WTC11 (cell line): ENCODE measurements around the gene MEGF6. TPM values are rescaled to one million over a fixed set of nuclear protein-coding genes. Genes with fewer than 3 reads are reported as not detected.

Source experiments
- ATAC-seq: fragments of 200-7000 bp; cut with Tn5 transposase; 2 replicates; pipeline ENCODE4 v1.10.0; 2021; ENCODE audit warnings: mild to moderate bottlenecking, moderate library complexity
- CTCF ChIA-PET: fragments of 300-600 bp; sonication (Branson Sonifier 250); formaldehyde crosslinking; loops from one replicate; lab custom pipeline; 2021; ENCODE audit warnings: antibody characterized with exemption; lab: Charles Lee
- POLR2A ChIA-PET: fragments of 350-600 bp; sonication (Branson Sonifier 250); formaldehyde crosslinking; loops from one replicate; lab custom pipeline; 2021; ENCODE audit warnings: antibody characterized with exemption; lab: Charles Lee
- DNase-seq: peaks from one replicate; pipeline ENCODE4 v3.0.0; 2021; ENCODE audit warnings: low spot score
- H3K27ac Mint-ChIP-seq: 2 replicates; pipeline ENCODE4 v1.8.0; 2021; ENCODE audit warnings: mixed read lengths
- H3K27me3 Mint-ChIP-seq: 2 replicates; pipeline ENCODE4 v1.8.0; 2021; ENCODE audit warnings: low read depth, mild to moderate bottlenecking, moderate library complexity, mixed read lengths
- H3K36me3 Mint-ChIP-seq: 2 replicates; pipeline ENCODE4 v1.8.0; 2021; ENCODE audit warnings: mixed read lengths
- H3K4me1 Mint-ChIP-seq: 2 replicates; pipeline ENCODE4 v1.8.0; 2022; ENCODE audit warnings: mixed read lengths
- H3K4me3 Mint-ChIP-seq: 2 replicates; pipeline ENCODE4 v1.8.0; 2021; ENCODE audit warnings: mild to moderate bottlenecking, moderate library complexity, mixed read lengths
- H3K9me3 Mint-ChIP-seq: 2 replicates; pipeline ENCODE4 v1.8.0; 2021; ENCODE audit warnings: mixed read lengths
- ATF1 ChIP-seq: sonication (generic); formaldehyde crosslinking; IDR thresholded peaks from 2 replicates; pipeline ENCODE4 v1.8.1; 2023; ENCODE audit warnings: mild to moderate bottlenecking, moderate library complexity, missing genetic modification reagents
- CBFB ChIP-seq: sonication (generic); formaldehyde crosslinking; IDR thresholded peaks from 2 replicates; pipeline ENCODE4 v1.8.1; 2022; ENCODE audit warnings: mild to moderate bottlenecking, low read depth, missing genetic modification reagents
- ELF4 ChIP-seq: sonication (generic); formaldehyde crosslinking; IDR thresholded peaks from 2 replicates; pipeline ENCODE4 v1.8.1; 2022; ENCODE audit warnings: low read depth, mild to moderate bottlenecking, moderate library complexity, missing genetic modification reagents
- ESRRA ChIP-seq: sonication (generic); formaldehyde crosslinking; IDR thresholded peaks from 2 replicates; pipeline ENCODE4 v1.8.1; 2022; ENCODE audit warnings: mild to moderate bottlenecking, missing genetic modification reagents, borderline replicate concordance
- ETV6 ChIP-seq: sonication (generic); formaldehyde crosslinking; IDR thresholded peaks from 2 replicates; pipeline ENCODE4 v1.8.1; 2022; ENCODE audit warnings: mild to moderate bottlenecking, missing genetic modification reagents
- HMGA2 ChIP-seq: fragments of 250-450 bp; sonication (Bioruptor Pico); IDR thresholded peaks from 2 replicates; pipeline ENCODE4 v1.4.0; 2021; ENCODE audit warnings: mild to moderate bottlenecking, moderate library complexity
- MXD4 ChIP-seq: fragments of 250-450 bp; sonication (Bioruptor Pico); IDR thresholded peaks from 2 replicates; pipeline ENCODE4 v1.8.0; 2021; ENCODE audit warnings: mild to moderate bottlenecking, moderate library complexity, borderline replicate concordance
- NFATC4 ChIP-seq: fragments of 250-450 bp; sonication (Bioruptor Pico); IDR thresholded peaks from 2 replicates; pipeline ENCODE4 v1.9.0; 2021; ENCODE audit warnings: mild to moderate bottlenecking
- NFYB ChIP-seq: sonication (generic); formaldehyde crosslinking; conservative IDR thresholded peaks from 2 replicates; pipeline ENCODE4 v1.8.0; 2022; ENCODE audit warnings: low read depth, missing genetic modification reagents
- NR2C2 ChIP-seq: sonication (generic); formaldehyde crosslinking; IDR thresholded peaks from 2 replicates; pipeline ENCODE4 v1.8.0; 2022; ENCODE audit warnings: mild to moderate bottlenecking, missing genetic modification reagents
- SP1 ChIP-seq: sonication (generic); formaldehyde crosslinking; conservative IDR thresholded peaks from 2 replicates; pipeline ENCODE4 v1.8.1; 2022; ENCODE audit warnings: missing genetic modification reagents
- TP53 ChIP-seq: sonication (generic); formaldehyde crosslinking; IDR thresholded peaks from 2 replicates; pipeline ENCODE4 v1.8.1; 2023; ENCODE audit warnings: mild to moderate bottlenecking, missing genetic modification reagents
- ZNF232 ChIP-seq: sonication (generic); formaldehyde crosslinking; IDR thresholded peaks from 2 replicates; pipeline ENCODE4 v1.8.0; 2022; ENCODE audit warnings: mild to moderate bottlenecking, missing genetic modification reagents
- ZNF423 ChIP-seq: fragments of 250-450 bp; sonication (Bioruptor Pico); IDR thresholded peaks from 2 replicates; pipeline ENCODE4 v2.1.2; 2022; ENCODE audit warnings: mild to moderate bottlenecking, moderate library complexity
- total RNA-seq: library from RNA; stranded (reverse); gene quantifications from 3 replicates; pipeline ENCODE4 v1.2.3, GENCODE V29; 2021
- TF ChIP-seq, protein P1 (sequence below): sonication (generic); formaldehyde crosslinking; IDR thresholded peaks from 2 replicates; pipeline ENCODE4 v1.8.1; 2023; ENCODE audit warnings: mild to moderate bottlenecking, missing genetic modification reagents, borderline replicate concordance
- TF ChIP-seq, protein P2 (sequence below): sonication (generic); formaldehyde crosslinking; conservative IDR thresholded peaks from 2 replicates; pipeline ENCODE4 v1.8.1; 2022; ENCODE audit warnings: mild to moderate bottlenecking, missing genetic modification reagents
- TF ChIP-seq, protein P3 (sequence below): sonication (generic); formaldehyde crosslinking; IDR thresholded peaks from 2 replicates; pipeline ENCODE4 v1.8.1; 2022; ENCODE audit warnings: low read depth, missing genetic modification reagents, borderline replicate concordance
- TF ChIP-seq, protein P4 (sequence below): sonication (generic); formaldehyde crosslinking; conservative IDR thresholded peaks from 2 replicates; pipeline ENCODE4 v1.8.1; 2023; ENCODE audit warnings: mild to moderate bottlenecking, low read depth, missing genetic modification reagents, moderate library complexity

The MEGF6 gene
- total RNA-seq, 1 experiment from 2014 or later, result 24.9 TPM

DNA sequence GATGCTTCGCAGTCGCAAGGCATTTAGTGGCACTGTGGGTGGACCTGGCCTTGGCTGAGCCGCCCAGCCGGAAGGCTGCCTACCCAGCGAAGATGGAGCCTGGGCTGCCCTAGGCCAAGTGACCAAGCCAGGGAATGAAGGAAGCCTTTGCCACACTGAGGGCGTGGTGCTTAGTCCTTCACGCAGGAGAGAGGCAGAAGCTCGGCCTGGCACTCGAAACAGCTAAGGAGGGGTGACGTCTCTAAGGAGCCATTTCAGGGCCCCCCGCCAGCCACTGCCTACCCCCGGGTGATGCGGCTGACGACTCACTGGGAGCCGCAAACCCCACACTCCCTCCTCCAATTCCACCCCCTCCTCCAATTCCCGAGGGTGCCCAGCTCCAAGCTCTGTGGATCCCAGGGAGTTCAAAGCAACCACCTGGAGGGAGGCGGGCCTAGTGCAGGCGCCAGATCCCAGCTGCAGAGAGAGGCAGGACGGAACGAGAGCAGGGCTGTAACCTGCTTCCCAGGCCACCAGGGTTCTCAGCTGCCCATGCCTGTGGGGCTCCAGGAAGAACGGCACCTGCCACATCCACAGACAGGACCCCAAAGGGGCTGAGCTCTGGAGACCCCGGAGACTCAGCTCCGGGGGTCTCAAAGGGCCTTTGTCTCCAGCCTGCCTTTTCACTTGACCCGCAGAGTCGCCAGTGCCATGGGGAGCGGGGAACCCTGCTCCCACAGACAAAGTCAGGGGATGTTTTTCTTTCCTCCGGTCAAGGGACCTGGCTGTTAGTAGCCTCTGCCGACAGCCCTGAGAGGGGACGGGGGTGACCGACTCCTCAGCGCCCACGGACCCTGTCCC is 81.0 kb downstream of the MEGF6 start:
- ChIA-PET CTCF (interaction anchor here (1.0 to 5.2 kb wide), 8 partner anchors 11 to 106 kb away, joined by 3 to 42 read pairs (median 23); no protein-coding TSS in a partner anchor), POLR2A (no interaction called here)
- peak; percentile 21 for ATAC-seq
- Mint-ChIP-seq H3K4me1 (peaks cover 10% of the 10 kb centered on the region), H3K4me3 (peak overlapping the region; percentile 62), H3K36me3 (no peaks in the 10 kb centered on the region), H3K9me3 (no peaks in the 10 kb centered on the region), H3K27me3 (peaks cover 24% of the 10 kb centered on the region)
- TF ChIP-seq ZNF423, result peak; percentile 43; the same call in 1 of the 2 replicates
- no peak for TF ChIP-seq NR2C2 (CRISPR knock-in tag)
- TF ChIP-seq, protein P1, sequence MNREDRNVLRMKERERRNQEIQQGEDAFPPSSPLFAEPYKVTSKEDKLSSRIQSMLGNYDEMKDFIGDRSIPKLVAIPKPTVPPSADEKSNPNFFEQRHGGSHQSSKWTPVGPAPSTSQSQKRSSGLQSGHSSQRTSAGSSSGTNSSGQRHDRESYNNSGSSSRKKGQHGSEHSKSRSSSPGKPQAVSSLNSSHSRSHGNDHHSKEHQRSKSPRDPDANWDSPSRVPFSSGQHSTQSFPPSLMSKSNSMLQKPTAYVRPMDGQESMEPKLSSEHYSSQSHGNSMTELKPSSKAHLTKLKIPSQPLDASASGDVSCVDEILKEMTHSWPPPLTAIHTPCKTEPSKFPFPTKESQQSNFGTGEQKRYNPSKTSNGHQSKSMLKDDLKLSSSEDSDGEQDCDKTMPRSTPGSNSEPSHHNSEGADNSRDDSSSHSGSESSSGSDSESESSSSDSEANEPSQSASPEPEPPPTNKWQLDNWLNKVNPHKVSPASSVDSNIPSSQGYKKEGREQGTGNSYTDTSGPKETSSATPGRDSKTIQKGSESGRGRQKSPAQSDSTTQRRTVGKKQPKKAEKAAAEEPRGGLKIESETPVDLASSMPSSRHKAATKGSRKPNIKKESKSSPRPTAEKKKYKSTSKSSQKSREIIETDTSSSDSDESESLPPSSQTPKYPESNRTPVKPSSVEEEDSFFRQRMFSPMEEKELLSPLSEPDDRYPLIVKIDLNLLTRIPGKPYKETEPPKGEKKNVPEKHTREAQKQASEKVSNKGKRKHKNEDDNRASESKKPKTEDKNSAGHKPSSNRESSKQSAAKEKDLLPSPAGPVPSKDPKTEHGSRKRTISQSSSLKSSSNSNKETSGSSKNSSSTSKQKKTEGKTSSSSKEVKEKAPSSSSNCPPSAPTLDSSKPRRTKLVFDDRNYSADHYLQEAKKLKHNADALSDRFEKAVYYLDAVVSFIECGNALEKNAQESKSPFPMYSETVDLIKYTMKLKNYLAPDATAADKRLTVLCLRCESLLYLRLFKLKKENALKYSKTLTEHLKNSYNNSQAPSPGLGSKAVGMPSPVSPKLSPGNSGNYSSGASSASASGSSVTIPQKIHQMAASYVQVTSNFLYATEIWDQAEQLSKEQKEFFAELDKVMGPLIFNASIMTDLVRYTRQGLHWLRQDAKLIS (CRISPR knock-in tag), result no peak
- TF ChIP-seq ESRRA (CRISPR knock-in tag), result no peak
- TF ChIP-seq ATF1 (CRISPR knock-in tag), result no peak
- TF ChIP-seq, protein P2, sequence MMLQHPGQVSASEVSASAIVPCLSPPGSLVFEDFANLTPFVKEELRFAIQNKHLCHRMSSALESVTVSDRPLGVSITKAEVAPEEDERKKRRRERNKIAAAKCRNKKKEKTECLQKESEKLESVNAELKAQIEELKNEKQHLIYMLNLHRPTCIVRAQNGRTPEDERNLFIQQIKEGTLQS (CRISPR knock-in tag), result no peak
- TF ChIP-seq, all 79 proteins: peak for 1
- peak; percentile 46 for DNase-seq
- H3K27ac Mint-ChIP-seq, result no peak overlapping the region

DNA sequence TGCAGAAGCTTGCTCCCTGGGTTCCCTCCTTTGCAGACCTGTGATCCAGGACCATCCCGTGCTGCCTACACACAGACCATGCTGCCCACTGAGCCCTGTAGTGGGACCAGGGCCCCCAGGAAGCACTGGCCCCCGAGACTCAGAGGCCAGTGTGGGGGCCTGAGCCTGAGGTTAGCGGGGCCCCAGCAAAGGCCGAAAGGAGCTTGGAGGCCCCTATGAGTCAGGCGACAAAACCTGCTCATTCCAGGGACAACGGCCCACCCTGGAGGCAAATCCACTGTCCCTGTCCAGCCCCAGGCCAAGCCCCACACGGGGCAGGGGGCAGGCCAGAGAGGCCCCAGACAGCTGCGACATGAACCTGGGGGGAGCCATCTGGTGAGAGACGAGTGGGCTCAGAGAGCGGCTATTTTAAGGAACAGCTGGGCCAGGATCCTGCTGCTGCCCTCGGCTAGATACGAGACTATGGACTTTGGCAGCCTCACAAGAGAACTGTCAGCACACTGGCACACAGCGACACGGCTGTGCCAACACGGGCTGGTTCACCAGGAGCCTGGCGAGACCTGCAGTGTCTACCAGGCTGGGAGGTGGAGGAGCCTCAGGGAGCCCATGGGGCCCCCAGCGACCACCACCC is 82.1 kb downstream of the MEGF6 start:
- DNase-seq (no peak), ATAC-seq (no peak)
- CTCF ChIA-PET, result interaction anchor here (1.4 to 5.2 kb wide), 7 partner anchors 10 to 90 kb away, joined by 3 to 42 read pairs (median 27); no protein-coding TSS in a partner anchor
- peaks cover 10% of the 10 kb centered on the region for H3K4me1 Mint-ChIP-seq
- H3K9me3 Mint-ChIP-seq, result no peaks in the 10 kb centered on the region
- H3K27me3 Mint-ChIP-seq, result peaks cover 24% of the 10 kb centered on the region
- POLR2A ChIA-PET, result no interaction called here
- no peak overlapping the region for H3K27ac Mint-ChIP-seq
- no peak for TF ChIP-seq NFATC4
- TF ChIP-seq NFYB (CRISPR knock-in tag), result no peak
- TF ChIP-seq ZNF423, result no peak
- TF ChIP-seq, protein P3, sequence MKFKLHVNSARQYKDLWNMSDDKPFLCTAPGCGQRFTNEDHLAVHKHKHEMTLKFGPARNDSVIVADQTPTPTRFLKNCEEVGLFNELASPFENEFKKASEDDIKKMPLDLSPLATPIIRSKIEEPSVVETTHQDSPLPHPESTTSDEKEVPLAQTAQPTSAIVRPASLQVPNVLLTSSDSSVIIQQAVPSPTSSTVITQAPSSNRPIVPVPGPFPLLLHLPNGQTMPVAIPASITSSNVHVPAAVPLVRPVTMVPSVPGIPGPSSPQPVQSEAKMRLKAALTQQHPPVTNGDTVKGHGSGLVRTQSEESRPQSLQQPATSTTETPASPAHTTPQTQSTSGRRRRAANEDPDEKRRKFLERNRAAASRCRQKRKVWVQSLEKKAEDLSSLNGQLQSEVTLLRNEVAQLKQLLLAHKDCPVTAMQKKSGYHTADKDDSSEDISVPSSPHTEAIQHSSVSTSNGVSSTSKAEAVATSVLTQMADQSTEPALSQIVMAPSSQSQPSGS (CRISPR knock-in tag), result no peak
- no peak for TF ChIP-seq MXD4
- no peak for TF ChIP-seq HMGA2
- TF ChIP-seq ZNF232 (CRISPR knock-in tag), result no peak
- no peak for TF ChIP-seq SP1
- no peak for TF ChIP-seq ETV6
- H3K36me3 Mint-ChIP-seq, result no peaks in the 10 kb centered on the region
- no peak overlapping the region for H3K4me3 Mint-ChIP-seq

DNA sequence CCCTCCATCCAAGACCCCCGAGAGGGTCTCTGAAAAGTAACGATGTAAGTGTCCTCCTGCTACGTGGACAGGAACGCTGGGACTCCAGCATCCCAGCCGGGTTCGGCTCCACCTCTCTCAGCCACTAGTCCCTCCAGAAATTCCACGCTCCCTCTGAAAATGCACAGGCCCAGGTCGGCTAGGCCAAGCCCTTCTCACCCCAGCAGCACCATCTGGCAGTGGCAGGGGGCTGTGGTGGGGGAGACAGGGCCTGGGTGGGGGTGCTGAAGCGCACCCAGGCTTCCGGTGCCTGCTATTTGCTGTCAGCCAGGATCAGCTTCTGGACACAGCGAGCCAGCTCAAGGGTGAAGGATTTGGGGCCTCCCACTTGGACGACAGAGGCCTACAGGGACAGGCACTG is 83.5 kb downstream of the MEGF6 start:
- H3K36me3 Mint-ChIP-seq, result no peaks in the 10 kb centered on the region
- ChIA-PET POLR2A (no interaction called here), CTCF (interaction anchor here (1.1 to 2.3 kb wide), 6 partner anchors 9 to 91 kb away, joined by 3 to 14 read pairs (median 4); no protein-coding TSS in a partner anchor)
- no peak overlapping the region; the same call in 1 of the 2 replicates for H3K27ac Mint-ChIP-seq
- peaks cover 10% of the 10 kb centered on the region for H3K4me1 Mint-ChIP-seq
- no peaks in the 10 kb centered on the region for H3K9me3 Mint-ChIP-seq
- ATAC-seq (no peak), DNase-seq (no peak)
- H3K27me3 Mint-ChIP-seq, result peaks cover 24% of the 10 kb centered on the region
- H3K4me3 Mint-ChIP-seq, result no peak overlapping the region
- TF ChIP-seq ESRRA (CRISPR knock-in tag) (no peak), TP53 (no peak), ELF4 (CRISPR knock-in tag) (no peak), CBFB (no peak)
- TF ChIP-seq, protein P4, sequence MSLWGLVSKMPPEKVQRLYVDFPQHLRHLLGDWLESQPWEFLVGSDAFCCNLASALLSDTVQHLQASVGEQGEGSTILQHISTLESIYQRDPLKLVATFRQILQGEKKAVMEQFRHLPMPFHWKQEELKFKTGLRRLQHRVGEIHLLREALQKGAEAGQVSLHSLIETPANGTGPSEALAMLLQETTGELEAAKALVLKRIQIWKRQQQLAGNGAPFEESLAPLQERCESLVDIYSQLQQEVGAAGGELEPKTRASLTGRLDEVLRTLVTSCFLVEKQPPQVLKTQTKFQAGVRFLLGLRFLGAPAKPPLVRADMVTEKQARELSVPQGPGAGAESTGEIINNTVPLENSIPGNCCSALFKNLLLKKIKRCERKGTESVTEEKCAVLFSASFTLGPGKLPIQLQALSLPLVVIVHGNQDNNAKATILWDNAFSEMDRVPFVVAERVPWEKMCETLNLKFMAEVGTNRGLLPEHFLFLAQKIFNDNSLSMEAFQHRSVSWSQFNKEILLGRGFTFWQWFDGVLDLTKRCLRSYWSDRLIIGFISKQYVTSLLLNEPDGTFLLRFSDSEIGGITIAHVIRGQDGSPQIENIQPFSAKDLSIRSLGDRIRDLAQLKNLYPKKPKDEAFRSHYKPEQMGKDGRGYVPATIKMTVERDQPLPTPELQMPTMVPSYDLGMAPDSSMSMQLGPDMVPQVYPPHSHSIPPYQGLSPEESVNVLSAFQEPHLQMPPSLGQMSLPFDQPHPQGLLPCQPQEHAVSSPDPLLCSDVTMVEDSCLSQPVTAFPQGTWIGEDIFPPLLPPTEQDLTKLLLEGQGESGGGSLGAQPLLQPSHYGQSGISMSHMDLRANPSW (CRISPR knock-in tag), result no peak
